PC-9 (cell line): ENCODE results near the gene SPHKAP. TPM values are rescaled to one million over a fixed set of nuclear protein-coding genes. Genes with fewer than 3 reads are reported as not detected.

Experiments
- BruUV-seq: library from RNA; stranded (reverse); fragments of 400-500 nt; replicated peaks from 2 replicates; lab custom pipeline; 2021; lab: Mats Ljungman, UMichigan
- CTCF ChIA-PET: fragments of 300-600 bp; sonication (Branson Sonifier 250); formaldehyde crosslinking; loops from one replicate; lab custom pipeline; 2022; ENCODE audit warnings: antibody characterized with exemption; lab: Charles Lee
- POLR2A ChIA-PET: fragments of 300-600 bp; sonication (Branson Sonifier 250); formaldehyde crosslinking; loops from one replicate; lab custom pipeline; 2022; ENCODE audit warnings: antibody characterized with exemption; ENCODE audit not compliant: unreplicated experiment; lab: Charles Lee
- DNase-seq, 2 experiments: peaks; one replicate each; pipeline versions ENCODE4 v3.0.0 to v3.0.0-alpha.2; 2015 to 2022; ENCODE audit warnings: mixed read lengths in 1 of 2
- H2AFZ ChIP-seq: fragments of 200-600 bp; sonication (generic); 2 replicates; pipeline ENCODE4 v1.8.1; 2017; ENCODE audit warnings: antibody characterized with exemption
- H3F3A ChIP-seq: fragments of 200-600 bp; sonication (generic); 2 replicates; pipeline ENCODE4 v1.8.1; 2017; ENCODE audit warnings: antibody characterized with exemption, mild to moderate bottlenecking, low read depth; ENCODE audit not compliant: insufficient read depth
- H3K27ac ChIP-seq: fragments of 200-600 bp; sonication (generic); 2 replicates; pipeline ENCODE4 v1.6.1; 2016; ENCODE audit warnings: mixed run types
- H3K27me3 ChIP-seq: fragments of 200-600 bp; sonication (generic); 2 replicates; pipeline ENCODE4 v1.6.1; 2016; ENCODE audit warnings: low read depth, mixed run types; ENCODE audit not compliant: insufficient read depth
- H3K36me3 ChIP-seq: fragments of 200-600 bp; sonication (generic); 2 replicates; pipeline ENCODE4 v1.6.1; 2016; ENCODE audit warnings: low read depth, mixed run types
- H3K4me1 ChIP-seq: fragments of 200-600 bp; sonication (generic); replicated peaks from 2 replicates; pipeline ENCODE4 v1.6.1; 2016; ENCODE audit warnings: mixed run types; ENCODE audit not compliant: insufficient read depth
- H3K4me2 ChIP-seq: fragments of 200-600 bp; sonication (generic); 2 replicates; pipeline ENCODE4 v1.6.1; 2017; ENCODE audit warnings: mixed run types
- H3K4me3 ChIP-seq: fragments of 200-600 bp; sonication (generic); 2 replicates; pipeline ENCODE4 v1.6.1; 2016; ENCODE audit warnings: mixed run types
- H3K79me2 ChIP-seq: fragments of 200-600 bp; sonication (generic); 2 replicates; pipeline ENCODE4 v1.6.1; 2017; ENCODE audit warnings: low read depth, mixed run types
- H3K9me2 ChIP-seq: fragments of 200-600 bp; sonication (generic); 2 replicates; pipeline ENCODE4 v1.8.1; 2017; ENCODE audit warnings: mild to moderate bottlenecking; ENCODE audit not compliant: insufficient read depth
- H3K9me3 ChIP-seq: fragments of 200-600 bp; sonication (generic); 2 replicates; pipeline ENCODE4 v1.8.1; 2016; ENCODE audit warnings: low read depth; ENCODE audit not compliant: insufficient read depth
- H4K20me1 ChIP-seq: fragments of 200-600 bp; sonication (generic); 2 replicates; pipeline ENCODE4 v1.8.1; 2017; ENCODE audit not compliant: insufficient read depth
- CTCF ChIP-seq: fragments of 200-600 bp; sonication (generic); conservative IDR thresholded peaks from 2 replicates; pipeline ENCODE4 v1.6.1; 2017; ENCODE audit warnings: mixed run types, antibody characterized with exemption, mild to moderate bottlenecking, moderate library complexity
- EZH2 ChIP-seq: fragments of 200-600 bp; sonication (generic); IDR thresholded peaks from 2 replicates; pipeline ENCODE4 v1.8.0; 2017; ENCODE audit warnings: antibody characterized with exemption, low read depth
- intact Hi-C: fragments of 100-400 bp; cut with micrococcal nuclease; formaldehyde crosslinking; loops from one replicate; pipeline ENCODE4 v1.10.0; 2022; ENCODE audit not compliant: unreplicated experiment
- total RNA-seq: library from RNA; stranded (reverse); gene quantifications from 2 replicates; pipeline ENCODE4 v1.2.3, GENCODE V29; 2021

SPHKAP gene
- total RNA-seq, 1 experiment from 2014 or later, result not detected

- H3F3A ChIP-seq, result no peaks in the 10 kb centered on the region
- intact Hi-C loops, result no loop called here
- no peaks in the 10 kb centered on the region for H3K9me3 ChIP-seq
- BruUV-seq, result no TSS peak
- no peaks in the 10 kb centered on the region for H3K79me2 ChIP-seq
- ChIA-PET POLR2A (no interaction called here), CTCF (no interaction called here)
- TF ChIP-seq EZH2 (no peak), CTCF (no peak)
- no peaks in the 10 kb centered on the region for H3K27me3 ChIP-seq
- no peak overlapping the region for H3K27ac ChIP-seq
- no peak overlapping the region for H2AFZ ChIP-seq
- no peak overlapping the region for H3K4me2 ChIP-seq
- no peak for DNase-seq
- H3K36me3 ChIP-seq, result no peaks in the 10 kb centered on the region
- H4K20me1 ChIP-seq, result no peaks in the 10 kb centered on the region
- no peaks in the 10 kb centered on the region for H3K4me1 ChIP-seq
- H3K9me2 ChIP-seq, result no peaks in the 10 kb centered on the region
- H3K4me3 ChIP-seq, result no peak overlapping the region
Observed at GRCh38 chr2:228065686-228066085, 115.8 kb downstream of the SPHKAP start.

DNA sequence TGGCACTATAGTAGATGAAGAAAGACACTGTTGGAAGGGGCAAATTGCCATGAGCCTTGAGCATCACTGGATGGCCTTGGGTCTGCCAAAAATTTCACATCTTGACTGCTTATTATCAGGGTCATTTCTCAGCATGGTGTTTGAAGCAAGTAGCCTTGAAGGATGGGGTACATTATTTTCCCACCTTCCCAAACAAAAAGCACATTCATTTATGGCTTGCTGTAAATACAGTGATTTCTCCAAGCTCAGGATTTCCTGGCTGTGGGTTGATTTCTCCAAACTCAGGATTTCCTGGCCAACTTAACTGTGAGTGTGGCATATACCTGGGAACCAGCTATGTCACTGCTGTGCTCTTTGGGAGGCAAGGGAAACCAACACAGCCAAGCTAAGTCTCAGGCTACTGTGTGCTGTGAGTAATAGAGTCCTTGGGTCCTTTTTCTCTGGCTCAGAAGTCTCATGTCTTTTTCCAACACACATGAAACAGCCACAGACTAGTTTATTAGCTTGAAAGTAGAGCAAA is 116.6 kb downstream of the SPHKAP start:
- ChIA-PET POLR2A (no interaction called here), CTCF (no interaction called here)
- H4K20me1 ChIP-seq, result no peaks in the 10 kb centered on the region
- H3K4me3 ChIP-seq, result no peak overlapping the region
- H3K9me3 ChIP-seq, result no peaks in the 10 kb centered on the region
- no peaks in the 10 kb centered on the region for H3K27me3 ChIP-seq
- no peak overlapping the region for H3K27ac ChIP-seq
- no peak for DNase-seq
- H3K4me2 ChIP-seq, result no peak overlapping the region
- BruUV-seq, result no TSS peak
- no peak overlapping the region for H2AFZ ChIP-seq
- TF ChIP-seq CTCF, result no peak
- no peak for TF ChIP-seq EZH2
- H3K9me2 ChIP-seq, result no peaks in the 10 kb centered on the region
- no peaks in the 10 kb centered on the region for H3K36me3 ChIP-seq
- H3F3A ChIP-seq, result no peaks in the 10 kb centered on the region
- no peaks in the 10 kb centered on the region for H3K79me2 ChIP-seq
- no peaks in the 10 kb centered on the region for H3K4me1 ChIP-seq
- intact Hi-C loops, result no loop called here

DNA sequence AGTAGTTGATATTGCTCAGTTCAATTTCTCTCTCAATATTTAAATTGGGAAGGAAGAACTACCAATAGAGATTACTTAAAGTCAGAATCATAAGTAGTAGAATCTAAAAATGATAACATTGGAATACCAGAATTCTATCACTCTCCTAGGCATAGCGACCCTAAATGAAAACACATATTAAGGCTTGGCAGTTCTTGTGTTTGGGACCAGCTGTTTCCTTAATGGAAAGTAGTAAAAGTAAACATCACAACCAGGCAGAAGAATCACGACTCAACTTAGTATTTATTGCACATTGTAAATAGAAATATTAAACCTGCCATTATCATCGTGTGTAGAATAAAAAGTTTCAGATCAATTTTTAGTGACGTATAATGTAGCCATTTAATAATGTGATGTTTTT is 117.5 kb downstream of the SPHKAP start:
- BruUV-seq, result no TSS peak
- no peaks in the 10 kb centered on the region for H3K27me3 ChIP-seq
- intact Hi-C loops, result no loop called here

More for the DNA sequence above, 117.5 kb downstream of the SPHKAP start:
- Histone ChIP-seq H3K9me2 (no peaks in the 10 kb centered on the region), H2AFZ (no peak overlapping the region), H3K36me3 (no peaks in the 10 kb centered on the region), H3F3A (no peaks in the 10 kb centered on the region), H3K27ac (no peak overlapping the region), H3K9me3 (no peaks in the 10 kb centered on the region), H3K4me3 (no peak overlapping the region), H3K79me2 (no peaks in the 10 kb centered on the region), H3K4me2 (no peak overlapping the region), H3K4me1 (no peaks in the 10 kb centered on the region), H4K20me1 (no peaks in the 10 kb centered on the region)
- CTCF ChIA-PET, result no interaction called here
- POLR2A ChIA-PET, result no interaction called here
- no peak for DNase-seq
- TF ChIP-seq EZH2 (no peak), CTCF (no peak)
